IMR-90 (cell line): ENCODE results near the gene AP2B1. TPM values are rescaled to one million over a fixed set of nuclear protein-coding genes. Genes with fewer than 3 reads are reported as not detected.

ENCODE experiments used
- ATAC-seq: fragments of 200-7000 bp; cut with Tn5 transposase; 2 replicates; pipeline ENCODE4 v1.9.1; 2020; ENCODE audit warnings: low read depth, mild to moderate bottlenecking, moderate library complexity
- BruUV-seq: library from RNA; stranded (reverse); fragments of 400-500 nt; replicated peaks from 2 replicates; lab custom pipeline; 2021; lab: Mats Ljungman, UMichigan
- CTCF ChIA-PET: fragments of 300-600 bp; formaldehyde crosslinking; extraction: SDS; loops from one replicate; lab custom pipeline; 2021; ENCODE audit warnings: antibody characterized with exemption; lab: Yijun Ruan, JAX
- POLR2A ChIA-PET: fragments of 300-600 bp; sonication (Branson Sonifier 250); formaldehyde crosslinking; loops from one replicate; lab custom pipeline; 2022; ENCODE audit warnings: antibody characterized with exemption; ENCODE audit not compliant: unreplicated experiment; lab: Charles Lee
- DNase-seq: peaks from one replicate; pipeline ENCODE4 v3.0.0; 2013
- H2AFZ ChIP-seq: replicated peaks from 2 replicates; pipeline ENCODE3; 2013; ENCODE audit warnings: low read length, mild to moderate bottlenecking; ENCODE audit not compliant: poor library complexity
- H2AK5ac ChIP-seq: 2 replicates; pipeline ENCODE4 v1.6.1; 2013; ENCODE audit warnings: low read depth, low read length, inconsistent platforms
- H2AK9ac ChIP-seq: replicated peaks from 2 replicates; pipeline ENCODE3; 2013; ENCODE audit warnings: mild to moderate bottlenecking, low read depth, low read length, moderate library complexity; ENCODE audit not compliant: poor library complexity
- H2BK120ac ChIP-seq: 2 replicates; pipeline ENCODE4 v1.6.1; 2013; ENCODE audit warnings: low read depth, low read length, inconsistent platforms
- H2BK15ac ChIP-seq: 3 replicates; pipeline ENCODE4 v1.6.1; 2013; ENCODE audit warnings: low read depth, low read length, inconsistent platforms
- H2BK20ac ChIP-seq: 2 replicates; pipeline ENCODE4 v1.6.1; 2013; ENCODE audit warnings: low read depth, mild to moderate bottlenecking, inconsistent platforms, low read length, moderate library complexity
- H2BK5ac ChIP-seq: 2 replicates; pipeline ENCODE4 v1.6.1; 2013; ENCODE audit warnings: mild to moderate bottlenecking, low read depth, low read length, inconsistent platforms; ENCODE audit not compliant: poor library complexity, severe bottlenecking
- H3K14ac ChIP-seq: replicated peaks from 2 replicates; pipeline ENCODE4 v1.6.1; 2013; ENCODE audit warnings: low read depth, low read length, inconsistent platforms
- H3K18ac ChIP-seq: 2 replicates; pipeline ENCODE4 v1.6.1; 2013; ENCODE audit warnings: low read depth, low read length, control low read depth
- H3K23ac ChIP-seq: 2 replicates; pipeline ENCODE4 v1.6.1; 2013; ENCODE audit warnings: low read depth, low read length, inconsistent platforms
- H3K27ac ChIP-seq: 2 replicates; pipeline ENCODE4 v1.5.1; 2013; ENCODE audit warnings: mild to moderate bottlenecking, control low read depth, low read length; ENCODE audit not compliant: insufficient read depth
- H3K27me3 ChIP-seq: 2 replicates; pipeline ENCODE4 v1.6.1; 2013; ENCODE audit warnings: low read length; ENCODE audit not compliant: control insufficient read depth, insufficient read depth
- H3K36me3 ChIP-seq: 2 replicates; pipeline ENCODE4 v1.6.1; 2013; ENCODE audit warnings: low read length, mixed read lengths; ENCODE audit not compliant: control insufficient read depth, insufficient read depth
- H3K4ac ChIP-seq: 2 replicates; pipeline ENCODE4 v1.6.1; 2013; ENCODE audit warnings: low read depth, low read length, inconsistent platforms
- H3K4me1 ChIP-seq: 2 replicates; pipeline ENCODE4 v1.6.1; 2013; ENCODE audit warnings: low read length, mixed read lengths; ENCODE audit not compliant: control insufficient read depth, insufficient read depth
- H3K4me2 ChIP-seq: 2 replicates; pipeline ENCODE4 v1.6.1; 2013; ENCODE audit warnings: low read depth, mild to moderate bottlenecking, control low read depth, low read length, moderate library complexity
- H3K4me3 ChIP-seq: 2 replicates; pipeline ENCODE4 v1.5.1; 2013; ENCODE audit warnings: low read depth, mild to moderate bottlenecking, control low read depth, low read length, moderate library complexity; ENCODE audit not compliant: insufficient read depth
- H3K56ac ChIP-seq: 2 replicates; pipeline ENCODE4 v1.6.1; 2013; ENCODE audit warnings: low read length, inconsistent platforms; ENCODE audit not compliant: insufficient read depth; ENCODE audit errors: extremely low read depth
- H3K79me1 ChIP-seq, 2 experiments: 2 replicates each; pipeline ENCODE4 v1.6.1; 2013; ENCODE audit warnings: low read length in 2 of 2, inconsistent platforms in 1 of 2, low read depth in 1 of 2
- H3K9ac ChIP-seq: 2 replicates; pipeline ENCODE4 v1.6.1; 2013; ENCODE audit warnings: low read depth, low read length, control low read depth
- H3K9me1 ChIP-seq: 2 replicates; pipeline ENCODE4 v1.6.1; 2013; ENCODE audit warnings: low read length, inconsistent platforms; ENCODE audit not compliant: insufficient read depth
- H3K9me3 ChIP-seq: 2 replicates; pipeline ENCODE4 v1.6.1; 2013; ENCODE audit warnings: low read length; ENCODE audit not compliant: control insufficient read depth, insufficient read depth
- H4K20me1 ChIP-seq: 2 replicates; pipeline ENCODE4 v1.6.1; 2013; ENCODE audit warnings: low read length, inconsistent platforms; ENCODE audit not compliant: insufficient read depth
- H4K5ac ChIP-seq: 2 replicates; pipeline ENCODE4 v1.6.1; 2013; ENCODE audit warnings: mild to moderate bottlenecking, low read depth, low read length, control low read depth
- H4K8ac ChIP-seq, 2 experiments: 2 replicates each; pipeline ENCODE4 v1.6.1; 2013; ENCODE audit warnings: low read depth in 2 of 2, low read length in 2 of 2, control low read depth in 1 of 2, inconsistent platforms in 1 of 2
- H4K91ac ChIP-seq: 2 replicates; pipeline ENCODE4 v1.6.1; 2013; ENCODE audit warnings: low read depth, low read length, inconsistent platforms; ENCODE audit not compliant: insufficient read depth
- BHLHE40 ChIP-seq: fragments of 150-350 bp; IDR thresholded peaks from 2 replicates; pipeline ENCODE4 v1.6.1; 2016; ENCODE audit warnings: mild to moderate bottlenecking, low read depth, low read length
- CEBPB ChIP-seq: IDR thresholded peaks from 2 replicates; pipeline ENCODE4 v1.6.1; 2012; ENCODE audit warnings: low read depth, low read length, improper control_type of control experiment
- MXI1 ChIP-seq: IDR thresholded peaks from 2 replicates; pipeline ENCODE4 v1.6.1; 2012; ENCODE audit warnings: low read depth, mild to moderate bottlenecking, low read length, moderate library complexity, borderline replicate concordance
- POLR2A ChIP-seq: IDR thresholded peaks from 2 replicates; pipeline ENCODE4 v1.6.1; 2012; ENCODE audit warnings: mild to moderate bottlenecking, low read depth, low read length
- RCOR1 ChIP-seq: IDR thresholded peaks from 2 replicates; pipeline ENCODE4 v1.6.1; 2012; ENCODE audit warnings: mild to moderate bottlenecking, low read length, improper control_type of control experiment; ENCODE audit not compliant: insufficient replicate concordance
- WGBS, 2 experiments: methylation state at CpG; one replicate each; pipeline versions ENCODE4 v1.1.5 to v1.1.7; 2013; ENCODE audit warnings: missing lambda C conversion rate in 2 of 2; ENCODE audit not compliant: insufficient read length in 1 of 2; ENCODE audit errors: extremely low coverage in 2 of 2; 5-methylcytosine and 5-hydroxymethylcytosine counted together
- dilution Hi-C: fragments of 300-500 bp; cut with HindIII; formaldehyde crosslinking; loops from one replicate; pipeline ENCODE4 v1.14.3; 2018; ENCODE audit warnings: low sequenced_read_pairs; ENCODE audit not compliant: unreplicated experiment
- in situ Hi-C: fragments of 300-500 bp; cut with MboI; formaldehyde crosslinking; loops from 3 replicates; pipeline ENCODE4 v1.14.3; 2019; ENCODE audit warnings: low sequenced_read_pairs, inconsistent platforms, mixed read lengths
- intact Hi-C: fragments of 100-400 bp; cut with micrococcal nuclease; formaldehyde crosslinking; loops from 2 replicates; pipeline ENCODE4 v1.10.0; 2022
- polyA plus RNA-seq, 3 experiments: library from polyadenylated mRNA; depleted of rRNA; stranded (reverse); fragments of >200 nt; gene quantifications; 2 replicates each; pipeline ENCODE4 v1.2.3, GENCODE V29; 2012; ENCODE audit warnings: low replicate concordance in 1 of 3
- total RNA-seq: library from RNA; depleted of rRNA; stranded (reverse); fragments of >200 nt; gene quantifications from 2 replicates; pipeline ENCODE4 v1.2.3, GENCODE V29; 2012

Gene AP2B1
- total and polyA plus RNA-seq, 2 of the 4 experiments (the other 2 are of a cell fraction): 102 to 125 TPM

GRCh38 chr17:35568561-35568960 lies 18.6 kb upstream of the AP2B1 start:
- Histone ChIP-seq H3K36me3 (peaks cover 2% of the 10 kb centered on the region; the same call in 1 of the 2 replicates), H3K4ac (peak overlapping the region; percentile 53; the same call in 1 of the 2 replicates), H2BK5ac (no peak overlapping the region), H4K5ac (no peak overlapping the region), H2BK15ac (no peak overlapping the region), H4K20me1 (no peaks in the 10 kb centered on the region), H3K14ac (peak overlapping the region; percentile 74; the same call in 1 of the 2 replicates), H3K9me3 (no peaks in the 10 kb centered on the region), H4K8ac (peak overlapping the region; percentile 47 to 87), H3K9me1 (peaks cover 3% of the 10 kb centered on the region; the same call in 1 of the 2 replicates), H3K9ac (peak overlapping the region; percentile 66; the same call in 1 of the 2 replicates), H2AFZ (peak overlapping the region; percentile 79), H3K23ac (no peak overlapping the region; the same call in 1 of the 2 replicates), H4K91ac (no peak overlapping the region), H2BK120ac (no peak overlapping the region), H2BK20ac (no peak overlapping the region), H3K27me3 (peaks cover 2% of the 10 kb centered on the region), H3K56ac (peak overlapping the region; percentile 40; the same call in 1 of the 2 replicates), H3K27ac (no peak overlapping the region), H3K4me1 (peaks cover 2% of the 10 kb centered on the region; the same call in 1 of the 2 replicates), H3K79me1 (peaks cover 20 to 29% of the 10 kb centered on the region in 2 experiments), H3K4me3 (peak overlapping the region; percentile 67), H2AK5ac (peak overlapping the region; percentile 65; the same call in 1 of the 2 replicates), H2AK9ac (no peak overlapping the region), H3K18ac (no peak overlapping the region), H3K4me2 (peak overlapping the region; percentile 84)
- ATAC-seq (peak; percentile 41; the same call in 1 of the 2 replicates), DNase-seq (peak; percentile 62)
- in situ Hi-C loops (no loop called here), intact Hi-C loops (loop anchor here (1.0 kb wide), 1 partner anchor 10 kb away; the partner anchor contains the start of gene PEX12), dilution Hi-C loops (no loop called here)
- CTCF ChIA-PET: no interaction called here
- POLR2A ChIA-PET: interaction anchor here (0.6 to 1.0 kb wide), 2 partner anchors 10 to 181 kb away, joined by 4 to 6 read pairs; partner anchors contain the start of gene PEX12
- WGBS, 2 experiments: 0% methylated on average over 5 of the region's 15 CpGs; no CpG with 5 or more reads in 1 of the 2 experiments
- no TSS peak for BruUV-seq
- TF ChIP-seq BHLHE40 (peak; percentile 81), MXI1 (0 out of 2 replicates have a peak, but pooled peaks have one; percentile 39), RCOR1 (no peak), CEBPB (peak; percentile 59), POLR2A (no peak)
